ENCODE results near the gene TAL1.

TAL1 gene

GRCh38 chr1:47252369-47252768 lies 20.3 kb upstream of the TAL1 start:
- no CpG with 5 or more reads among the region's 1 CpG for WGBS, 2 donors (ENCODE audit: extremely low coverage in 2 of 2, insufficient read length in 2 of 2, insufficient replicate concordance in 1 of 2)
- Histone ChIP-seq H3K18ac (ENCODE audit: low read length) (no peak overlapping the region), H3K23ac (ENCODE audit: low read depth, low read length, poor library complexity) (no peak overlapping the region), H3K9ac (ENCODE audit: low read depth, low read length, poor library complexity) (no peak overlapping the region), H2AFZ (ENCODE audit: low read length) (no peak overlapping the region), H3K27me3 (ENCODE audit: control insufficient read depth in 3 of 3, insufficient read depth in 3 of 3, low read depth in 1 of 3, low read length in 3 of 3) (no peaks in the 10 kb centered on the region), H4K91ac (ENCODE audit: low read depth, low read length, poor library complexity) (no peak overlapping the region), H3K4me3 (ENCODE audit: low read length in 2 of 2) (no peak overlapping the region), H3K14ac (ENCODE audit: low read length) (no peak overlapping the region), H3K9me3 (replicated peaks in 1 of 2; ENCODE audit: control insufficient read depth in 2 of 2, insufficient read depth in 1 of 2, low read depth in 1 of 2, low read length in 2 of 2) (no peaks in the 10 kb centered on the region), H3K4me2 (ENCODE audit: insufficient read depth, low read length, poor library complexity, severe bottlenecking) (no peak overlapping the region), H2BK12ac (ENCODE audit: low read length) (no peak overlapping the region), H3K36me3 (replicated peaks in 1 of 2; ENCODE audit: control insufficient read depth in 2 of 2, insufficient read depth in 2 of 2, low read length in 2 of 2) (peaks cover 4 to 72% of the 10 kb centered on the region in 2 donors), H3K27ac (replicated peaks; ENCODE audit: low read length) (no peak overlapping the region), H2BK5ac (ENCODE audit: low read length) (no peak overlapping the region), H2AK5ac (ENCODE audit: low read depth, low read length) (no peak overlapping the region), H3K4ac (ENCODE audit: low read length) (no peak overlapping the region), H3K79me1 (ENCODE audit: low read depth, low read length) (no peaks in the 10 kb centered on the region), H4K8ac (ENCODE audit: low read depth, low read length) (no peak overlapping the region), H2BK15ac (ENCODE audit: low read length) (no peak overlapping the region), H3K4me1 (ENCODE audit: control insufficient read depth in 2 of 2, insufficient read depth in 1 of 2, low read depth in 1 of 2, low read length in 2 of 2) (no peaks in the 10 kb centered on the region), H2BK120ac (ENCODE audit: low read depth, low read length) (no peak overlapping the region)
- DNase-seq (ENCODE audit: low spot score) = no peak

- Histone ChIP-seq H4K8ac (ENCODE audit: low read depth, low read length) (no peak overlapping the region), H3K79me1 (ENCODE audit: low read depth, low read length) (no peaks in the 10 kb centered on the region)
- WGBS, 2 donors (ENCODE audit: extremely low coverage in 2 of 2, insufficient read length in 2 of 2, insufficient replicate concordance in 1 of 2) = no CpG with 5 or more reads among the region's 3 CpGs
Measured at GRCh38 chr1:47249755-47250154, 17.7 kb upstream of the TAL1 start.

GRCh38 chr1:47244339-47244862 lies 12.4 kb upstream of the TAL1 start:
- Histone ChIP-seq H2AK5ac (ENCODE audit: low read depth, low read length) (no peak overlapping the region), H3K27ac (replicated peaks; ENCODE audit: low read length) (no peak overlapping the region)
- no CpG with 5 or more reads among the region's 3 CpGs for WGBS, 2 donors (ENCODE audit: extremely low coverage in 2 of 2, insufficient read length in 2 of 2, insufficient replicate concordance in 1 of 2)

More at GRCh38 chr1:47249755-47250154, 17.7 kb upstream of the TAL1 start:
- H3K4me3 ChIP-seq (ENCODE audit: low read length in 2 of 2) = no peak overlapping the region
- no peak overlapping the region for H2AK5ac ChIP-seq (ENCODE audit: low read depth, low read length)
- no peak overlapping the region for H3K14ac ChIP-seq (ENCODE audit: low read length)
- H3K4ac ChIP-seq (ENCODE audit: low read length) = no peak overlapping the region
- H3K36me3 ChIP-seq (replicated peaks in 1 of 2; ENCODE audit: control insufficient read depth in 2 of 2, insufficient read depth in 2 of 2, low read length in 2 of 2) = peaks cover 4 to 48% of the 10 kb centered on the region in 2 donors
- H4K91ac ChIP-seq (ENCODE audit: low read depth, low read length, poor library complexity) = no peak overlapping the region
- no peak for DNase-seq (ENCODE audit: low spot score)
- H3K27me3 ChIP-seq (ENCODE audit: control insufficient read depth in 3 of 3, insufficient read depth in 3 of 3, low read depth in 1 of 3, low read length in 3 of 3) = peaks cover 0 to 2% (median 0%) of the 10 kb centered on the region in 3 experiments
- H3K4me2 ChIP-seq (ENCODE audit: insufficient read depth, low read length, poor library complexity, severe bottlenecking) = no peak overlapping the region
- H2BK12ac ChIP-seq (ENCODE audit: low read length) = no peak overlapping the region
- no peak overlapping the region for H3K18ac ChIP-seq (ENCODE audit: low read length)
- no peak overlapping the region for H2BK15ac ChIP-seq (ENCODE audit: low read length)
- no peak overlapping the region for H3K27ac ChIP-seq (replicated peaks; ENCODE audit: low read length)
- H2BK120ac ChIP-seq (ENCODE audit: low read depth, low read length) = no peak overlapping the region
- H2AFZ ChIP-seq (ENCODE audit: low read length) = no peak overlapping the region
- H3K23ac ChIP-seq (ENCODE audit: low read depth, low read length, poor library complexity) = no peak overlapping the region
- no peaks in the 10 kb centered on the region for H3K4me1 ChIP-seq (ENCODE audit: control insufficient read depth in 2 of 2, insufficient read depth in 1 of 2, low read depth in 1 of 2, low read length in 2 of 2)
- H3K9ac ChIP-seq (ENCODE audit: low read depth, low read length, poor library complexity) = no peak overlapping the region
- H3K9me3 ChIP-seq (replicated peaks in 1 of 2; ENCODE audit: control insufficient read depth in 2 of 2, insufficient read depth in 1 of 2, low read depth in 1 of 2, low read length in 2 of 2) = no peaks in the 10 kb centered on the region
- no peak overlapping the region for H2BK5ac ChIP-seq (ENCODE audit: low read length)

GRCh38 chr1:47243910-47244309 lies 11.9 kb upstream of the TAL1 start:
- Histone ChIP-seq H3K4me1 (ENCODE audit: control insufficient read depth in 2 of 2, insufficient read depth in 1 of 2, low read depth in 1 of 2, low read length in 2 of 2) (peaks cover 0 to 3% of the 10 kb centered on the region in 2 donors), H3K9me3 (replicated peaks in 1 of 2; ENCODE audit: control insufficient read depth in 2 of 2, insufficient read depth in 1 of 2, low read depth in 1 of 2, low read length in 2 of 2) (no peaks in the 10 kb centered on the region), H3K4me2 (ENCODE audit: insufficient read depth, low read length, poor library complexity, severe bottlenecking) (no peak overlapping the region), H3K9ac (ENCODE audit: low read depth, low read length, poor library complexity) (no peak overlapping the region), H3K18ac (ENCODE audit: low read length) (no peak overlapping the region), H3K79me1 (ENCODE audit: low read depth, low read length) (no peaks in the 10 kb centered on the region), H3K27me3 (ENCODE audit: control insufficient read depth in 3 of 3, insufficient read depth in 3 of 3, low read depth in 1 of 3, low read length in 3 of 3) (peaks cover 0 to 48% (median 0%) of the 10 kb centered on the region in 3 experiments), H2AFZ (ENCODE audit: low read length) (peak overlapping the region; percentile 54), H3K27ac (replicated peaks; ENCODE audit: low read length) (no peak overlapping the region), H3K14ac (ENCODE audit: low read length) (no peak overlapping the region), H2BK120ac (ENCODE audit: low read depth, low read length) (no peak overlapping the region), H3K23ac (ENCODE audit: low read depth, low read length, poor library complexity) (no peak overlapping the region), H3K4ac (ENCODE audit: low read length) (no peak overlapping the region), H2BK15ac (ENCODE audit: low read length) (no peak overlapping the region), H2BK5ac (ENCODE audit: low read length) (no peak overlapping the region), H2AK5ac (ENCODE audit: low read depth, low read length) (no peak overlapping the region), H3K4me3 (ENCODE audit: low read length in 2 of 2) (no peak overlapping the region), H4K91ac (ENCODE audit: low read depth, low read length, poor library complexity) (no peak overlapping the region), H2BK12ac (ENCODE audit: low read length) (no peak overlapping the region), H4K8ac (ENCODE audit: low read depth, low read length) (no peak overlapping the region), H3K36me3 (replicated peaks in 1 of 2; ENCODE audit: control insufficient read depth in 2 of 2, insufficient read depth in 2 of 2, low read length in 2 of 2) (no peaks in the 10 kb centered on the region)
- no peak for DNase-seq (ENCODE audit: low spot score)
- WGBS, 2 donors (ENCODE audit: extremely low coverage in 2 of 2, insufficient read length in 2 of 2, insufficient replicate concordance in 1 of 2) = no CpG with 5 or more reads among the region's 5 CpGs

More at GRCh38 chr1:47244339-47244862, 12.4 kb upstream of the TAL1 start:
- H2BK15ac ChIP-seq (ENCODE audit: low read length) = no peak overlapping the region
- H3K4me2 ChIP-seq (ENCODE audit: insufficient read depth, low read length, poor library complexity, severe bottlenecking) = no peak overlapping the region
- H3K18ac ChIP-seq (ENCODE audit: low read length) = no peak overlapping the region
- DNase-seq (ENCODE audit: low spot score) = no peak
- H3K9ac ChIP-seq (ENCODE audit: low read depth, low read length, poor library complexity) = no peak overlapping the region
- H2AFZ ChIP-seq (ENCODE audit: low read length) = no peak overlapping the region
- no peak overlapping the region for H2BK12ac ChIP-seq (ENCODE audit: low read length)
- H3K9me3 ChIP-seq (replicated peaks in 1 of 2; ENCODE audit: control insufficient read depth in 2 of 2, insufficient read depth in 1 of 2, low read depth in 1 of 2, low read length in 2 of 2) = no peaks in the 10 kb centered on the region
- H3K36me3 ChIP-seq (replicated peaks in 1 of 2; ENCODE audit: control insufficient read depth in 2 of 2, insufficient read depth in 2 of 2, low read length in 2 of 2) = no peaks in the 10 kb centered on the region
- H2BK120ac ChIP-seq (ENCODE audit: low read depth, low read length) = no peak overlapping the region
- H3K23ac ChIP-seq (ENCODE audit: low read depth, low read length, poor library complexity) = no peak overlapping the region
- no peak overlapping the region for H2BK5ac ChIP-seq (ENCODE audit: low read length)
- no peak overlapping the region for H3K4ac ChIP-seq (ENCODE audit: low read length)
- H3K4me1 ChIP-seq (ENCODE audit: control insufficient read depth in 2 of 2, insufficient read depth in 1 of 2, low read depth in 1 of 2, low read length in 2 of 2) = peaks cover 0 to 3% of the 10 kb centered on the region in 2 donors
- H3K14ac ChIP-seq (ENCODE audit: low read length) = no peak overlapping the region
- no peaks in the 10 kb centered on the region for H3K79me1 ChIP-seq (ENCODE audit: low read depth, low read length)
- peaks cover 0 to 43% (median 0%) of the 10 kb centered on the region in 3 experiments for H3K27me3 ChIP-seq (ENCODE audit: control insufficient read depth in 3 of 3, insufficient read depth in 3 of 3, low read depth in 1 of 3, low read length in 3 of 3)
- H3K4me3 ChIP-seq (ENCODE audit: low read length in 2 of 2) = no peak overlapping the region
- no peak overlapping the region for H4K8ac ChIP-seq (ENCODE audit: low read depth, low read length)
- no peak overlapping the region for H4K91ac ChIP-seq (ENCODE audit: low read depth, low read length, poor library complexity)
